ENCODE data around the gene TBXA2R.
"Not testable (repeated sequence)": the region's sequence is repeated elsewhere in the genome, so short reads cannot be mapped to it uniquely, and the experiment has no call there.

The TBXA2R gene

DNA sequence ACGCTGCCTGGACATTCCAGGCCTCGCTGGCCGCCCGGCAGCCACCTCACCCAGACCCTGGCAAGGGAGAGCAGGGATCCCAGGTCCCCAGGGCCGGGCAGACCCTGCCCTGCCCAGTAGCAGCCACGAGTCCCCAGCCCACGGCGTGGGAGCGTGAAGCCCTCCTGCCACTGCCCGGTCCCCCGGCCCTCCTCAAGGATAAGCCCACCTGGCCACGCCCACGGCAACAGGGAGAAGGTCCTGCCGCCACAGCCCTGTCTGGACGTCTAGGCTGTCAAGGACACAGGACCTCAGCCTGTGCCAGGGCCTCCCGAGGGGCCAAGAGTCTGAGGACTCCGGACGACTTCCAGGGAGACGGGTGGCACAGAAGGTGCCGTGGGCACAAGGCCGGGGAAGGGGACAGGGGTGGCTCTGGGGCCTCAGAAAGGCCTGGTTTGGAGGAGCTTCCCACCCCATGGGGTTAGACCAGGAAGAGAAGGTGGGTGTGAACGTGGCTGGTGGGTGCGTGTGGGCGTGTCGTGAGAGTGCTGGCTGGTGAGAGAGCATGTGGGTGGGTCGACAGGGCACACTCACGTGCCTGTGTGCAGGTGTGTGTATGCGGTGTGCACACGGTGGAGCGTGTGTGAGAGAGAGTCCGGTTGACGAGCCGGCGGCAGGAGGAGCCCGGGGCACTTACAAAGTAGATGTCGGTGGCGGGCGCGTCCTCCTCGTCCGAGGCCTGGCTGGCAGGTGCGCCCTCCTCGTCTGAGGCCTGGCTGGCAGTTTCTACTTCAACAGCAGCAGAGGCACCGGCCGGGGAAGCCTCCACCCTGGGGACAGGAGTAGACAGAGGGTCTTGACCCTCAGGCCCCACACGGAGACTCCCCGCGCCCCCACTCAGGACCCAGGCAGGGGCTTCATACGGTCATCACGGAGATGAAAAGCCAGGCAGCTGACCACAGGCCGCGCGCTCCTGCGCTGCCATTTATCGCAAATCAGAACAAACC lies 31.8 kb upstream of the TBXA2R start:
- DNase-seq = no peak

DNA sequence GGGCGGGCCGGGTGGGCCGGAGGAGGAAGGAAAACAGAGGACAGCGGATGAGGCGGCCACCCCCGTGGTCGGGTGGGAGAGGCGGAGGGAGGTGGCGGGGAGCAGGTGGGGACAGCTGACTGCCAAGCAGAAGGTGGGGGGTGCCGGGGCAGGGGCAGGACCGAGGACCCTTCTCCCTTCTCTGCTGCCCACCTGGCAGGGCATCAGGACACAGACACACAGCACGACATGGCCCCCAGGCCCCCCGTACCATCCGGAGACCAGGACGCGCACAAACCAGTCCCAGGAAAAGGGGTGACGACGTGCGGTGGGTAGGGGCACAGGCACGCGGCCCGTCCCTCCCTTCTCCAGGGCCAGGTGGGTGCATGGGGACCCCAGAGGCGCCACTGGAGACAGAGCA lies 30.9 kb upstream of the TBXA2R start:
- DNase-seq = no peak

- no peak for DNase-seq
These were observed 30.3 kb upstream of the TBXA2R start for GRCh38 chr19:3636962-3637361.

DNA sequence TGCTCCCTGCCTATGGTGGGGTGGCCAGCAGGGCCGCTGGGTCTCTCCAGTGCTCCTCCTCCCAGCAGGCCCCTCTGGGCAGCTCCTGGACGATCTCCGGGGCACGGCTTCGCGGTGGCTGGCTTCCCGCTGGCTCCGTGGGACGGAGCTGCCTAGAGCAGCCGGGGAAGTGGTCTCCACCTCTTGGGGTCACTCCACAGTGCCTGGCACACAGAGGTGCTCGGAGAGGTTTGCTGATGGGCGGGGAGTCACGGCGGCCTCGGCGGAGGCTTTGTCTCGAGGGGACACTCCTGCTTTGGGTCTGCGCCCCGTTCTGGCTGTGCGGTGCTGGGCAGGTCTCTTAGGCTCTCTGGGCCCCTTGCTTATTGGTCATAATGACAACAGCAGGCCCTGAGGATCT lies 29.8 kb upstream of the TBXA2R start:
- DNase-seq = no peak

GRCh38 chr19:3634496-3635045 lies 27.9 kb upstream of the TBXA2R start:
- DNase-seq = no peak

- no peak for DNase-seq
These were observed 26.9 kb upstream of the TBXA2R start for GRCh38 chr19:3633559-3633988.

GRCh38 chr19:3632739-3633558 lies 26.3 kb upstream of the TBXA2R start:
- DNase-seq = no peak

GRCh38 chr19:3632098-3632497 lies 25.4 kb upstream of the TBXA2R start:
- no peak for DNase-seq

- DNase-seq = no peak
These were observed 24.6 kb upstream of the TBXA2R start for GRCh38 chr19:3631053-3631861.

DNA sequence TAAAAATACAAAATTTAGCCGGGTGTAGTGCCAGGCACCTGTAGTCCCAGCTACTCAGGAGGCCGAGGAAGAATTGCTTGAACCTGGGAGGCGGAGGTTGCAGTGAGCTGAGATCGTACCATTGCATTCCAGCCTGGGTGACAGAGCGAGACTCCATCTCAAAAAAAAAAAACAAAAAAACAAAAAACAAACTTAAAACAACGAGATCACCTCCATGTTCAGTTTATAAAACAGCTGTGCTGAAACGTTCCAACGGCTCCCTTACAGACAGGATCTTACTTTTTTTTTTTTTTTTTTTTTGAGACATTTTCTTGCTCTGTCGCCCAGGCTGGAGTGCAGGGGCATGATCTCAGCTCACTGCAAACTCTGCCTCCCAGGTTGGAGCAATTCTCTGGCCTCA lies 22.1 kb upstream of the TBXA2R start:
- not testable (repeated sequence) for DNase-seq

- no peak for DNase-seq
These were observed 20.7 kb upstream of the TBXA2R start for GRCh38 chr19:3627351-3627723.

DNA sequence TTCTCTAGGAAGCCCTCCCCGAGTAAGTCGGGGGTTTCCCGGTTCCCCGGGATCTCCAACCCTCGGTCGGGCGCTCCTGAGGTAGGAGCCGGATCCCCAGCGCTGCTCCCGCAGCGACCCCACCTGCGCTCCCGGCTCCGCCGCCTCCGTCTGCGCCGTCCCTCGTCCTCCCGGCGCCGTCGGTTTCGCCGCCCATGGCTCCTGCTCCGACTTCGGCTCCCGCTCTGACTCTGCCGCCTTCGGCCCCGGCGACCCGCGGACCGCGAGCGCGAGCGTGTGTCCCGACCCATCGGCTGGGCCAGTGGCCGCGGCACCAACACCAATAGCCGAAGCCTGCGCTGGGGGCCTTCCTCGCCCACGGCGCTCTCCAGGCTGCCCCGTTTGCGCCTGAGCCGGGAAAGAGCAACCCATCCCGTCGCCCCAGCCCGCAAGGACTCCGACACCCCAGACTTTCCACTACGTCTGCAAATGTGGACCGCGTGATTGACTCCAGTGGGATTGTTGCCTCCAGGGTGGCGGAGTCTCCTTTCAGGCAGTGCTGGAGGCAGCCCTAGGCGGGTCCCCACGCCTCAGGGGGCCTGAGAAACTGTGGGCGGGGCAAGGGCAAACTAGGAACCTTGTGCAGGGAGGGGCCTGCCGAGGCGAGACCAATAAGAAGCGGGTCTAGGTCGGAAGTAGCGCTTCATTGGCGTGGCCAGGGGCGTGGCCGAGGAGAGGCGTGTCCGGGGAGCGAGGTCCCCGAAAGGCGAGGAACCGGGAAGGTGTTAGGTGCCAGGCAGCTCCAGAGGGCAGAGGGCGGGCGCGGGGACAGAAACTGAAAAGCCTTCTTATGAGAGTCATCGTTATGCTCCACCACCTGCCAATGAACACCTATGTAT lies 20.0 kb upstream of the TBXA2R start, which contains the start of gene CACTIN:
Gene CACTIN (minus strand): TSS at position 318 of the 878 bp plus-strand sequence. CDS start 28 bp downstream, at position 290.
- DNase-seq = peak; percentile 98

DNA sequence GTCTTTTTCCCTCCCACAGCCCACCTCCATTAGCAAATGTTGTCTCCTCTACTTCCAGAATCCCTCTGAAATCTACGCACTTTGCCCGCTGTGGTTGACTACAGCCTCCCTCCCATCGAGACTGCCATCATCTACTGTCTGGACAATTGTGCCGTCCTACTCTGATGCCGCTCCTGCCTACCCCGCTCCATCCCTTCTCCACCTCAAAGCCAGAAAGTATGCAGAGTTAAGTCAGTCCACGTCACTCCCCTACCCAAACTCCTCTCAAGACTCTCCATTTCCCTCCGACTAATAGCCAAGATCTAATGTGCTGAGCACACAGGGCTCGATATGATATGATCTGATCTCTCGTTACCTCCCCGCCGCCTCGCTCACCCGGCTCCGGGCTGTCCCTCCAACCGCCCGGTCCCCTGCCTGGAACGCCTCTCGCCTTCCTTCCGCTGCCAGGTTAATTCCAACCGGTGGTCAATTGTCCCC lies 19.4 kb upstream of the TBXA2R start:
- no peak for DNase-seq

- no peak for DNase-seq
These were observed 17.0 kb upstream of the TBXA2R start for GRCh38 chr19:3623716-3624115.

DNA sequence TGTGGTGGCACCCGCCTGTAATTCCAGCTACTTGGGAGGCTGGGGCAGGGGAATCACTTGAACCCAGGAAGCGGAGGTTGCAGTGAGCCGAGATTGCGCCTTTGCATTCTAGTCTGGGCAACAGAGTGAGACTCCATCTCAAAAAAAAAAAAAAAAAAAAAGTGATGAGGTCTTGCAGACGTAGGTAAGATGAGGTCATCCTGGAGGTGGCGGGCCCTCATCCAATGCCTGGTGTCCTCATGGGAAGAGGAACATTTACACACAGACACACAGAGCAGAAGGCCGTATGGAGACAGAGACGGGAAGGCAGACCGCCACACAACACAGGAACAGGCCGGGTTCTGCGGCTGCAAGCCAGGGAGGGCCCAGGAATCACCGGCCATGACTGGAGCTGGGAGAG lies 15.5 kb upstream of the TBXA2R start:
- no peak for DNase-seq

- no peak for DNase-seq
These were observed 15.0 kb upstream of the TBXA2R start for GRCh38 chr19:3621689-3622088.

DNA sequence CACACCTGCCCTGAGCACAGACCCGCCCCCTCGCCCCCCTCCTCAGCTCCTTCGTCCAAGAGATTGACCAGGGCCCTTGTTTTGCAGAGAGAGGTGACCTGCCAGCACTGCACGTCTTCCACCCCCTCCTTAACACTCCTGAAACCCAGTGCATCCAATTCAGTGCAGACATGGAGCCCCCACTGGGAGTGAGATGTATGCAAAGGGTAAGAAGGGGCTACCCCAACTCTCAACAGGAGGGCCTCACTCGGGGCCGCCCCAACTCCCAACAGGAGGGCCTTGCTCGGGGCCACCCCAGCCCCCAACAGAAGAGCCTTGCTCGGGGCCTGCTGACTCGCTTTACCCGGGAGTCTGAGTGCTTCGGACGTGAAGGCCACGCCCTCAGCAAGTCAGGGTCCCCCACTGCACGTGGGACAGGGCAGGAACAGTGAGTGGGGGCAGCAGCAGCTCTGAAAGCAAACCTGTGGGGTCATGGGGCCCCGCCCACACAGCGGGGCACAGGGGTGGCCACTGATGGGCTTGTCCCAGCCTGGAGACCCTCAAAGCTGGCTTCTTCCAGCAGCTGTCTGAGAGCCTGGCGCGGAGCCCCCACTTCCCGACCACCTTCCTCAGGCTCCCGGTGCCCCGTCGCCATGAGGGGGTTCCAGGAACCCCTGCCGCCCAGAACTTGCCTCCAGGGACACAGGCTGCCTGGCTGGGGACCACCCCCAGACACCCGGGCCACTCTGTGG lies 14.3 kb upstream of the TBXA2R start:
- DNase-seq = no peak

DNA sequence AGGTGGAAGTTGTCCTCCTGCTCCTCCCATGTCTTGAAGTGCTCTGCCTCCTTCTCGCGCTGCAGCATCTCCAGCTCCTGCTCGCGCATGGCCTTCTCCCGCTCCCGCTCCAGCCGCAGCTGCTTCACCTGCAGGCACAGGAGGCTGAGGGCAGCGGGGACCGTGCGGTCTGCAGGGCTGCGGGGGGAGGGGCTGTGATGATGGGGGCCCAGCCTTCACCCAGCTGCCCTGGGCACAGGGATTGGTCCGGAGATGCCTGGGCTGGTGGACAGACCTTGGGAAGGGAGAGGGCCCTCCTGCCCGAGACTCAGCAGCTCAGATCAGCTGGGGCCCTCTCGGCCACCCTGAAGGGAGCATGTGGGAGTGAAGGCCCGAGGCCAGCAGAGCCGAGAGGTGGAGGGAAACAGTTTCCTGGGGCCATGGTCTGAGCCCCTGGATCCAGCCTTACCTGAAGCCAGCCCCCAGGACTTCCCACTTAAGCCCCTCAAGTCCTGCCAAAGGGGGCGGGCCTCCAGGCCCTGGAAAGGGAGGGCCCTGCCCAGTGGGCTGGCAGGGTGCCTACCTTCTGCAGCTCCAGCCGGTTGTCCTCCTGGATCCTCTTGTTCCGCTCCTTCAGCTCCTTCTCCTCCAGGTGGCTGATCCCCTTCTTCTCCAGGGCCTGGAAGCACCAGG lies 13.6 kb upstream of the TBXA2R start:
- no peak for DNase-seq

DNA sequence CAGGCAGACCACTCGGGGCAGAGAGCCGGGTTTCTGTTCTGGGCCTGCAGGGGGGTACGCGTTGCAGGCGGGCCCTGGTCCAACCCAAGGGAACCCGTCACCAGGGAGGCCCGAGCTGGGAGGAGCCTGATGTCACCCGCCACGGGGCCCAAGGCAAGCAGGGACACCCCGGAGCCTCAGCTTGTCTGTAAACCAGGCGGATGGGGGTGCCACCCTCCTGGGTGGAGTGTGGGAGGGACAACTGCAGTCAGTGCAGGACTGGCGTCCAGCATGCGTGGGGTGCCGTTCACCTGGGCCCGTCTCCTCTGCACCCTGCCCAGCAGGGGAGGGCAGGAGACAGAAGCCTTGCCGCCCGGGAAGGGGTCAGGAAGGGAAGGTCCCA lies 12.9 kb upstream of the TBXA2R start:
- no peak for DNase-seq

Measured in effector CD8-positive, alpha-beta T cell (primary cell).